ENCODE data around the gene SMIM12.

SMIM12 gene, protein sequence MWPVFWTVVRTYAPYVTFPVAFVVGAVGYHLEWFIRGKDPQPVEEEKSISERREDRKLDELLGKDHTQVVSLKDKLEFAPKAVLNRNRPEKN

DNA sequence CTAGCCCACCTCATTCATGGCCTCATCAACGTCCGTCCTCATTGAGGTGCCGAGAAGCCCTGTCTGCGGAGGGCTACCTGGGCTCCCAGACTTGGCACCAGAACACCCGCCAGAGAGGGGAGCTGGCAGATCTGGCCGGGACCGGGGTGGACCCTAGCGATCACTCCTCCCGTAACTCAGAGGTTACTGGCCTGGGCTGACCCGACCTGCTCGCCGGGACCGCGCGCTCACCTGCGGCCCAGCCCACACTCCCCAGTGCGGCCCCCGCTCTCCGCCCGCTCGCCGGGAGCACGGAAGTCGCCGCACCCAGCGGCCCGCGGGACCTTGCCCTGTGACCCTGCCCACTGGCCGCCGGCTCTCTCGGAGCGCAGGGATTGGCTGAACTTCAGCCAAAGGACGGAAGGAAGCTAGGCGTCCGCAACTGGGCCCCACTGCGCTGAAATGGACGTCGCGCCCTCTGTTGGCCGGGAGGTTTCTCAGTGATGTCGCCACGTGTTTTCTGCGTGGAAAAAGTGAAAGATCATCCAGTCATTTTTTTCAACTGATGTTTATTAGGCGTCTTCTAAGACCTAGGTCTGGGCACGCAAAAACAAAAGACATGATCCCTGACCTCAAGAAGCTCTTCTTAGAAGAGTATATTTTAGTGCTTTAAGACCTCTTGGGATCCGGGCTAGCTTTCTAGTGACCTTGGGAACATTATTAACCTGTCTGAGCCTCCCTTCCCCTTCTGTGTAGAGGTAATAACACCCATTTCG is at the start of gene SMIM12:
Gene SMIM12 (minus strand): TSS at position 304 of the 755 bp plus-strand sequence. CDS start 3,772 bp downstream, outside the sequence.
- in situ Hi-C loops (cut with HindIII; ENCODE audit: low sequenced_read_pairs): no loop called here

DNA sequence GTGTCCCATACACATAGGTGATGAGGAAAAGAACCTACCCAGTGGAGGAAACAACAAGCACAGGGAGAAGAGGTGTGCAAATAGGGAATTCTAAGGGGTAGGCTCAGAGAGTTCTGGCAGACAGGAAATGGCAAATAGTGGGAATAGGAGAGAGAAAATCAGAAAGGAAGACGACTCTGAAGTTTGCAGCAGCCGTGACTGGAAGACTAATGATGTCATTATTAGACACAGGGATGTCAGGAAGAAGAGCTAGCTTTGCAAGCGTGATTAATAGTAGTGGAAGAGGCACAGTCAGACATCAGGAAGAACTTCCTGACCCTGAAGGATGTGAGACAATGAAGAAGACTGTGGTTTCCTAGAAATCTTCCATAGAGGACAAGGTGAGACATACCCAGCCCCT is 48.8 kb upstream of the SMIM12 start:
- in situ Hi-C loops (cut with HindIII; ENCODE audit: low sequenced_read_pairs): no loop called here

DNA sequence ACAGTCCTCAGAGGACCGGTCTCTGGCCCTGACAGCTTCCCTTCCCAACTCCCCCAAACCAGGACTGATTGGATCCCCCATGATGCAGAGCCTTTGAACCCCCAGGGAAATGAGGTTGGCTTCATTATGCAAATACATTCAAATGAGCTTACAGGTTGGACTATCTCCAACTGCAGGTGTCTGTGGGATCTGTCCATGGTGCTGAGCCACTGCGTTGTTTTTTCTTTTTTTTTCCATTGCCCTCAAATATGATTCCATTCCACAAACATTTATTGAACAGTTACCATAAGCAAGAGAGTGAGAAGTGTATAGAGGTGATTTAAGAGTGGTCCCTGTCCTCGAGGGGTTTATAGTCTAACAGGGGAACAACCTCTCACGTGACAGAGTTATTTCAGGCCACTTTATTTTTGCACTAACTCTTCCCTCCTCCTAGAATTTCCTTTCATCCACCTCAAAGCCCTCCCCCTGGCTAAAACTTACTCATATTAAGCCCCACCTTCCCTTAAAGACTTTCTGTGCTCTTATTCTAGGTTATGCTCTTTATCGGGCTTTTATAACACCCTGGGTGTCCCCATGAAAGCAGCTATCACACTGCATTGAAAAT is 48.0 kb upstream of the SMIM12 start:
- in situ Hi-C loops (cut with HindIII; ENCODE audit: low sequenced_read_pairs): no loop called here

DNA sequence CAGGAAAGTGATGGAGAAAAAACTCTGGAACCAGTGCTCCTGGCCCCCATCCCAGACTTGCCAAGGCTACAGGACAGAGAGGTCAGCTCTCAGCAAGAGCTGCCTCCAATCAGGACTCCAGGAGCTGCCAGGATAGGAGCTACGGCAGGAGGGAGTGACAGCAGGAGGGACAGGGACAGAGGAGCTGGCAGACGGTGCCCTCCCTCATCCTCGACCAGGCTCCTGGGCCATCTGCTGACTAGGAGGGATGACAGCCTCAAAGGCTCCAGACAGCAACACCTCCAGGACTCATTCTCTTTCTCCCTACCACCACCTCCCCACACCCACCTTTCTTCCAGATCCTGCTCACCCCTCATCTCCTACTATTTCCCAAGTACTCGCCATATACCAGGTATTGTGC is 47.2 kb upstream of the SMIM12 start:
- in situ Hi-C loops (cut with HindIII; ENCODE audit: low sequenced_read_pairs): no loop called here

DNA sequence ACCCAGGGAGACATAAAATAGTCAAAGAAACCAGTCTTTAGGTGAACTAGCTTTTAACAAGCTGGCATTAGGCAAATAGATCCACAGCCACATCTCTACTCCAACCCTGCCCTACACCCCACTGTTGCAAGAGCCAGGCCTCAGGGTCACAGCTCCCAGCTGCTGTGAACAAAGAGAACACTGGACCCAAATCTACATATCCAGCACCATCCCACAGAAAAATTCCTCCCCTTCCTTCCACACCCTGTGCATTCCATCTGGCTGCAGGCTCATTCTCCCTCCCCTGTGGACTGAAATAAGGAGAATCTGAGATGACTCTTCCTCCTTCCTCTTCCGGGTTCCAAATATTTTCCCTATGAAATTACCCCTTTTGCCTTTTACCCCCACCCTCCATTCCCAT is 46.7 kb upstream of the SMIM12 start:
- in situ Hi-C loops (cut with HindIII; ENCODE audit: low sequenced_read_pairs): no loop called here

DNA sequence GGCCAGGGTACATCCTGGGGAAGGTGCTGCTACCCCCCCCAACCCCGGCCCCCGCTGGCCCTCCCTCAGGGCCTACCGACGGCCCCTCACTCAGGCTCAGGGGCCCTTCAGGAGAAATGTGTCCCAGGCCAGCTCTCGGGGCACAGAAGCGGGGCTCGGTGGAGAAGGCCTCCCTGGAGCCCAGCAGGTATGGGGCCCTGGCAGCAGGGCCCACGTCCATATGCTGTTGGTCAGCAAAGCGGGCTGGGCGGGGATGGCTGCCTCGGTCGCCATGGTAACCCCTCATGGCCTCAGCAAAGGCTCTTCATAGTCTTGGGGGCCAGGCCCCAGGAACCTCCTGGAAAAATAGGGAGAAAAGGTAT is 45.5 kb upstream of the SMIM12 start:
- in situ Hi-C loops (cut with HindIII; ENCODE audit: low sequenced_read_pairs): no loop called here

DNA sequence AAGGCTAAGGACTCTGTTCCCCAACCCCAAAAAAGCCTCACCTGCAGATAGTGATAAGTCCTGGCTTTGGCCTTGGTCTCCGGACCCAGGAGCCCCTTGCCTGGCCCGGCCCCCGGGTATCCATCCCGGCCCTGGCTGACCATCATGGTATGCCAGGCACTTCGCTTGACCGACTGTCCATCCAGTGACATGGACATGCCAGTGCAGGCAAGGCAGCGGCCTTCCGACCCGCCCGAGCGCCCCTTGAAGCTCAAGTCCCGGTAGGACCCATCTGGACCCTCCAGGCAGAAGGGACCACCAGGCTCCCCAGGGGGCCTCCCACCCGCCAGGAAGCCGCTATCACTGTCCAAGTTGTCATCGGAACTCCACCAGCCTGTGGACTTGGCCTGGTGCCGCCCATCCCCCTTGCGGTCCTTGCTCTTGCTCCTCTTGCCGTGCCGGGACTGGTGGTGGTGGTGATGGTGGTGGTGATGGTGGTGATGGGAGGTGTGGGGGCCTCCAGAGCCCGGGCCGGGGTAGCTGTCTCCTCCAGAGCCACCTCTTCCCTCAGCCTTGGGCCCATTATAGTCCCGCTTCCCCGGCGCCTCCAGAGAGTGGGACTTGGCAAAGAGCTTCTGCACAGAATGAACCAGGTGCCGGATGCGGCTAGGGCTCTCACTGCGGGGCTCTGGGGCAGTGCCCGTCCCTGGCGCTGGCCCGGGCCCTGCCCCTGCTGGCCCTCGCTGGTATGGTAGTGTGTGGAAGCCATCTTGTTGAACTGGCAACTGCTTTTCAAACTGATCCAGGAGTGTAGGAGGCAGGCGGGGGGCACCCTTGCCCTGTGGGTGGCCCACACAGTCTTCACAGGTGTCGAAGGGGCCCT is 44.9 kb upstream of the SMIM12 start:
- in situ Hi-C loops (cut with HindIII; ENCODE audit: low sequenced_read_pairs): no loop called here

DNA sequence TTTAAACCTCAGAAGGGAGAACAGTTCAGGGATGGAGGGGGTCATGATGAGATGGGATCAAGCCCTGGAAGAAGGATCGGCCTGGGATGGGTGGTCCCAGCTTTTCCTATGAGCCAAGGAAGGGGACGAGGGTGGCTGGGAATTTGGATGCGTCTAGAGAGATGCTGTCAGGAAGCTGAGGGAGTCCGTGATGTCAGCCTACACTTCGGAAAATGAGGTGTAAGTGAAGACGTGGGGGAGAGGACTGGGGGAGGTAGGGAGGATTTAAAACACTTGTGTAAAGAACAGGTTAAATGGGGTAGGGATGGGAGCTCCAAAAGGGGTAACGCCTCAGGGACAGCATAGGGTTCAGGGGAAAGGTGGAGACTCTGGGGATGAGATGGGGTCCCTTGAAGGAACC is 42.4 kb upstream of the SMIM12 start:
- in situ Hi-C loops (cut with HindIII; ENCODE audit: low sequenced_read_pairs): no loop called here

DNA sequence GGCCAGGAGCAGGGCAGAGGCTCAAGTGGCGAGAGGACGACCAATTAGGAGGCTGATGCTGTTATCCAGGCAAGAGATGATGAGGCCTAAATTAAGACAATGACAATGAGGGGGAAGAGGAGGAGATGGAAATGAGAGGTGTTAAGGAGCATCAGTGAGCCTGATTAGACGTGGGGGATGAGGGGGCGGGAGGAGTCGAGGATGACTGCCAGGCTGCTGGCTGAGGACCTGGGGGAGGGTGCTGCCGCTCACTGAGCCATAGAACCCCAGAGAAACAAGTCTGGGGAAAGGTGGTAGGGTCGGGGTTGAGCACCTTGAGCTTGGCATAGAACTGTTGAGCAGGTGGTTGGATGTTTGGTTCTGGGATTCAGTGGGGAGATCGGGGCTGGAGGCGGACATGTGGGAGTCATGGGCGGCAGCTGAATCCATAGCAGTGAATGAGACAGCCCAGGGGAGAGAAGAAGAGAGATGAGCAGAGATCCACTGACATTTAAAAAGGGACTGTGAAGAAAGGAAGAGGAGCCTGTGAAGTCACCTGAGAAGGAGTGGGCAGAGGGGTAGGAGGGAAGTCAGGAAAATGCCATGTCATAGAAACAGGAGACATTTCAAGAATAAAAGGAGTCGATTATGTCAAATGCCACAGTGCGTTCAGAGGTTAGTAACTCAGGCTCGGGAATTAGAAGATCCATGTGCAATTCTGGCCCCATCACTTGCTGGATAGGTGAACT is 41.4 kb upstream of the SMIM12 start:
- in situ Hi-C loops (cut with HindIII; ENCODE audit: low sequenced_read_pairs): no loop called here

DNA sequence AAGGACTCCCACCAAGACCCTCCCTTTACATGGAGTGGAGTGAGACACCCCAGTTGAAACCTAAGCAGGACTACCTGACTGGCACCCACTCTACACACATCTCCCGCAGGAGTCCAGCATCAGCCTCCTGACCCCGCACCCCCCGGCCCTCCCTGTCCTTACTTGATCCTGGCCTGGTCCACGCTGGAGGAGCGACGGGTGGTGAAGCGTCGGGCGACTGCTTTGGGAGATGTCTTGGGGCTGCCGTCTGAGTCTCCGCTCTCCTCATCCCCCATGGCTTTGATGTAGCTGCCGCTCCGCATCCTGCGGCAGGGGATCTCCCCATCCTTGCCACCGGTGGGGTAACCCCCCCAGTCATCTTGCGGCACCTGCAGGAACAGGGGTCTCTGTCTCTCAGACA is 40.4 kb upstream of the SMIM12 start:
- in situ Hi-C loops (cut with HindIII; ENCODE audit: low sequenced_read_pairs): no loop called here

DNA sequence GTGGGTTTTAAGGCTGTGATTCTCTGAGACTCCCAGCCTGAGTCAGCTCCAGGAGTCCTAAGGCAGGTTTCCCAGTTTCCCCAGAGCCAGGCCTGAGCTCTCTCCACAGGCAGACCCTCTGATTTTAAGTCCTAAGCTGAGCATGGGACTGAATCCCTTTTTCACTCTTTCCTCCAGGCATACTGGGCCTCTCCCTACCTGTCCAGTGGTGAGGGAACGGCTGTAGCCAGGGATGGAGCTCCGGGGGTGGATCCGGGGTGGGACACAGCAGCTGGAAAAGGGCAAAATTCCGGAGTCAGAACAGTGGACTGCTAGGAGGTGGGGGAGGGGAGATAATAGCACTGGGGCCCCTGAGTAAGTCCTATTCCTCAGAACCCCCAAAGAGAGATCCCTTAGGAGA is 39.9 kb upstream of the SMIM12 start:
- in situ Hi-C loops (cut with HindIII; ENCODE audit: low sequenced_read_pairs): no loop called here

DNA sequence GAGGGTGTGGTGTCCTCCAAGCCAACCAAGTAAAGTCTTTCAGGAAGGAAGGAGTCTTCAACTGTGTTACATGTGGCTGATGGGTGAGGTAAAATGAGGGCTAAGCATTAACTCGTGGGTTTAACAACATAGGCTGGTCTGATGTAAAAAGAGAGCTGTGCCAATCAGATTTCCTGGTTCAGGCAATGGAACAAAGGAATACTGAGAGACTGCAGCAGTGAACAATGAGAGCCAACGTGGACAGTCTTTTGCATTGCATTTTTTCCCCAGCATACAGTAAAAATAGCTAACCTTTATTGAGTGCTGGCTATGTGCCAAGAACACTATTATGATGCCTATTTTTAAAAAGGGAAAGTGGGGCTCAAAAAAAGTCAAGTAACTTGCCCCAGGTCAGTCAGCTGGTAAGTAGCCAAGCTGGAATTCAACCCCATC is 38.8 kb upstream of the SMIM12 start:
- in situ Hi-C loops (cut with HindIII; ENCODE audit: low sequenced_read_pairs): no loop called here

DNA sequence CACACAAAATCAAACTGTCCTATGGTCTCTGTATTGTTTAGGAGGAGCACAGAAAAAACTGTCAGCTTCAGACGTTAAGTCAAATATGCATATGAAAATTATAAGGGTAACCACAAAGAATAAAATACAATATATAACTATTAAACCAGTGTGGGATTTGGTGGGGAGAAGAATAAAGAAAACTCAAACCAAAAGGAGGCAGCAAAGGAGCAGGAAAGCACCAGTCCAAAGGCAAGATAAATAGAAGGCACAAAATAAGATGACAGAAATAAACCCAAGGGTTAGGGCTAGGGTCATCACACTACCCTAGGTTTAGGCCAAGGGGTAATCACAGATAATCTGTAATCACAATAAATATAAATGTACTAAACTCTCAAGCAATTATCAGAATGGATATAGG is 37.1 kb upstream of the SMIM12 start:
- in situ Hi-C loops (cut with HindIII; ENCODE audit: low sequenced_read_pairs): no loop called here

DNA sequence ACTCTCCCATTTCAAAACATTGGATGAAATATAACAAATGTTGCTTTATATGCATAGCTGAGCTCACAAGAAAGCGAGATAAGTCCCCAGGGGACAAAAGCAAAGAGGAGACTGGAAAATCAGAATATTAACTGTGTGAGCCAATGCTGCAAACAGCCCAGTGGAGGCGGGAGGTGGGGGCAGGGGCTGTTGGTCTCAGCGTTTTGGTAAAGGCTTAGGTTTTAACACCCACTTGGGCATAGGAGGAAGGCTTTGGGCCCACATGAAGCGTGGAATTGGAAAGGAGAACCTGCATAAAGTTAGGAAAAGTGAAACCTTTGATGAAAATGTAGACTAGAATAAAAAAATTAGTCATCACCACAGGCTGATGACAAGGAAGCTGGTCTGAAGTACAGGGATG is 30.2 kb upstream of the SMIM12 start:
- in situ Hi-C loops (cut with HindIII; ENCODE audit: low sequenced_read_pairs): no loop called here

DNA sequence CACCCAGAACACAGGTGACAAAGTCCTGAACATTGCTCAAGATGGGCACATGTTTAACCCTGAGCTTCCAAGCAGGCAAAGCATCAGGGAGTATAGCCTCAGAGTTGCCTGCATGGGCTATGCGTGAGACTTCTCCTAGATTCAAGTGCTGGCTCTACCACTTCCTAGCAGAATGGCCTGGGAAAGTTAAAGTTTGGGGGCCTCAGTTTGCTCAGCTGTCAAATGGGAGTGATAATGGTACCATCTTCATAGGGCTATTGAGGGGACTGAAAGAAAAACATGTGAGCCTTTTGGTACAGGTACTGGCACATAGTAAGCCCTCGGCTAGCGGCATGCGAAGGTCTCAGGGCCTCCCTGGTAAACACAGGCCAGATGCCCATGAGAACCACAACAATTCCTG is 28.0 kb upstream of the SMIM12 start:
- in situ Hi-C loops (cut with HindIII; ENCODE audit: low sequenced_read_pairs): no loop called here

DNA sequence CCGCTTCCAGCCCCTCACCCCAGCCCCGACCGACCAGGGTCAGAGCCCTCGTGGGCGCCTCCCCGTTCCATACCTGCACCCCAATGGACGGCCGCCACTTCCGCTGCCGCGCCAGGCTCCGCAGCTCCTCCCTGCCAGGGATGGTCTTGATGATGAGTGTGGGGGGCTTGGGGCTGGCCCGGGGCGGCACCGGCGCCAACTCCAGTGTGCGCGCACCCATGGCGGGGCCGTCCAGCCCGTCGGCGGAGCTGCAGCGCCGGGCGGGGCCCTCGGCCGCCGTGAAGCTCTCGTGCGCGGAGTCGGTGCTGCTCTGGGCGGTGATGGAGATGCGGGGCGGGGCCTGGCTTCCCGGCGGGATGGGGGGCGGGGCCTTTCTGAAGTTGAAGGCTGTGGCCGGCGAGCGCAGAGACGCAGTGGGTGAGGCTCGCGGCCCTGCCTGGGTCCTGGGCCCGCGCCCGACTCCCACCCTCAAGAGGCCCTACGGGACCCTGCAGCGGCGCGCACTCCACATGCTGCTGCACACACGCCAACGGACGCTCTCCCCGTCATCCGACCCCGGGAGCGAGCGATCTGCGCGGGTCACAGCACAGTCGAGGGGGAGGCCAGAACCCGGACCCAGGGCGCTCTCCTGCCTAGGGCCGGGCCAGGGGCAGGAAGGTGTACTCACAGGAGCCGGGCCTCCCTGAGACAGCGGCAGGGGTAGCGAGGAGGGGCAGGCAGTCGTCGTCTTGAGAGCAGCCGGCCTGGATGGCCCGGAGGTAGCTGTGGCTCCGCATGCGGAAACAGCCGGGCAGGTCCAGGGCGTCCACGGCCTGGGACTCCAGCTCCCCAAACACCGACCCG is 26.1 kb upstream of the SMIM12 start:
- in situ Hi-C loops (cut with HindIII; ENCODE audit: low sequenced_read_pairs): no loop called here

DNA sequence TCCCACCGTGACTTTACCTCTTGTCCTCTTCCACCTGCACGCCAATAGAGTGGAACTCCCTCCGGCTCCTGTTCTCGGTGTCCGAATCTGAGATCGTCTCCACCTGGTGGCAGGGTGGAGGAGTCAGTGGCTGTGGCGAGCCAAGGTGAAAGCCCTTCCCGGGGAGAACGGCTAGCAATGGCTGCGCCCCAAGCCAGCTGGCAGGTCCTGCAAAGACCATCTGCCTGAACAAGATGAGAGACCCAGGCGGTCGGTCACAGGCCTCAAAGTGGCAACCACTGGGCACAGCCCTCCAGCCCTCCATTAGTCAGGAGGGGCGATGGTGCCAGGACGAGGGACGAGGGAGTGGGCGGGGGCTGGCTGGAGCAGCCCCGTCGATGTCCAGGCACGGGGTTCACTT is 25.4 kb upstream of the SMIM12 start:
- in situ Hi-C loops (cut with HindIII; ENCODE audit: low sequenced_read_pairs): no loop called here

DNA sequence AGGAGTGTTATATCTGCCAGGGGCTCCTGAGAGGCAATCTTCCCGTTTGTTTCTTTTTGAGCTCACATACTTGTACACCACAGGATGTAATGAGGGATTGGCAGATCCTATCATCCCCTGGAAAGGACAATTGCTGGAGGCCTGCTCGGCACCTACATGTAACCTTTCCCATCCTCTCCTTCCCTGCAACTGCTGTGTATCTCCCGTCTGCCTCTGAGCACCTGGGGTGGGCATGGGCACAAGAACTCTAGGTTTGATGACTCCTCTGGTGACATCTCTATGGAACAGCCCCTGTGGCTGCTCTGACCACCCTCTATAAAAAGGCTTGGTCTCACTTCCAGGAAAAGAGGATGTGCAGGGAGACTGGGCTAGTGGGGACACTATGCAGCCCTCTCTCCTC is 25.0 kb upstream of the SMIM12 start:
- in situ Hi-C loops (cut with HindIII; ENCODE audit: low sequenced_read_pairs): no loop called here

DNA sequence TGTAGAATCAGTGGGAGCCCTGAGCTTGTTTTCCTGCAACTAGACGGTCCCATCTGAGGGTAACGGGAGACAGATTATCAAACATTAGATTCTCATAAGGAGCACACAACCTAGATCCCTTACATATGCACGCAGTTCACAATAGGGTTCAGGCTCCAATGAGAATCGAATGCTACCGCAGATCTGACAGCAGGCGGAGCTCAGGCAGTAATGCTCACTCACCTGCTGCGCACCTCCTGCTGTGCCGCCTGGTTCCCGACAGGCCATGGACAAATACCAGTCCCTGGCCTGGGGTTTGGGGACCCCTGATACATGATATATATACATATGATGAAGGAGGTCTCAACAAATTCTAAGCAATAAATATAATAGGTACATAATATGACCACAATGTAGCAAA is 19.7 kb upstream of the SMIM12 start:
- in situ Hi-C loops (cut with HindIII; ENCODE audit: low sequenced_read_pairs): no loop called here

DNA sequence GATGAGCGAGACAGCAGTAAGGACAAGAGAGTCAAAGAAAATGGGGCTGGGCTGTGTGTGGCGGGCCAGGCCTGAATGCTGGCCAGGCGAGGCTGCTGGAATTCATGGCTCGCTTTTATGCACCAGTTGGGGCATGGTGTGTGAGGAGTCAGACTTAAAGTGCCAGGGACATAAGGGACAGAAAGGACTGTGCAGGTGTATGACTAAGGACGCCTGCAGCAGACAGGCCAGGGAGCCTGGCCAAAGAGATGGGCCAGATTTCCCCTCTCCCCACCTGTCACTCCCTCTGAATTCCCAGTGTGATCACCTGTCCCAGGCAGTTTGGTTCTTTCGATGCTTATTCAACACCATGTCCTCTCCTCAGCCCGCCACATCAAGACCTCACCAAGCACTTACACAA is 16.9 kb upstream of the SMIM12 start:
- in situ Hi-C loops (cut with HindIII; ENCODE audit: low sequenced_read_pairs): no loop called here

Data from DLD1 (cell line).